GM12872 (cell line): Measurements from ENCODE around the gene COG5.

Source experiments
- TF ChIP-seq, protein P1 (sequence below): IDR thresholded peaks from 3 replicates; pipeline ENCODE4 v1.5.1; 2011; ENCODE audit warnings: low read depth, mild to moderate bottlenecking, low read length, moderate library complexity; ENCODE audit not compliant: insufficient read depth

Gene COG5

GRCh38 chr7:107268594-107268993, 295.1 kb downstream of the COG5 start:
- TF ChIP-seq, protein P1, sequence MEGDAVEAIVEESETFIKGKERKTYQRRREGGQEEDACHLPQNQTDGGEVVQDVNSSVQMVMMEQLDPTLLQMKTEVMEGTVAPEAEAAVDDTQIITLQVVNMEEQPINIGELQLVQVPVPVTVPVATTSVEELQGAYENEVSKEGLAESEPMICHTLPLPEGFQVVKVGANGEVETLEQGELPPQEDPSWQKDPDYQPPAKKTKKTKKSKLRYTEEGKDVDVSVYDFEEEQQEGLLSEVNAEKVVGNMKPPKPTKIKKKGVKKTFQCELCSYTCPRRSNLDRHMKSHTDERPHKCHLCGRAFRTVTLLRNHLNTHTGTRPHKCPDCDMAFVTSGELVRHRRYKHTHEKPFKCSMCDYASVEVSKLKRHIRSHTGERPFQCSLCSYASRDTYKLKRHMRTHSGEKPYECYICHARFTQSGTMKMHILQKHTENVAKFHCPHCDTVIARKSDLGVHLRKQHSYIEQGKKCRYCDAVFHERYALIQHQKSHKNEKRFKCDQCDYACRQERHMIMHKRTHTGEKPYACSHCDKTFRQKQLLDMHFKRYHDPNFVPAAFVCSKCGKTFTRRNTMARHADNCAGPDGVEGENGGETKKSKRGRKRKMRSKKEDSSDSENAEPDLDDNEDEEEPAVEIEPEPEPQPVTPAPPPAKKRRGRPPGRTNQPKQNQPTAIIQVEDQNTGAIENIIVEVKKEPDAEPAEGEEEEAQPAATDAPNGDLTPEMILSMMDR: no peak

DNA sequence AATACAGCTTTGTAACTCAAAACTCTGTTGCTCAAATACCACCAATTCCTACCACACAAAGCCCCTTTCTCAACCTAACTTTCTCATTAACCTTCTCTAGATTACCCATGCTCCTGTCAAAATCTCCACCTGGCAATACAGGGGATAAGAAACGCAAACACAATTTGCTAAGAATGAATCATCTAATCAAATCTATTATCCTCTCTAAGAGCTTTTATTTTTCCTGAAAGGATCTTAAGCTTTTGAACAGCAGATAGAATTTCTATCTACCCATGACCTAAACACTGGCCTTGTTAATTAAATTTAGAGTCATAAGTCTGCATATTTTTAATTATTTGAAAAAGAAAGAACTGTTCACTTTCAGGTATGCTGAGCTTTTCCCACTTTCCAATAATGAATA, 296.6 kb downstream of the COG5 start:
- TF ChIP-seq, protein P1: no peak

DNA sequence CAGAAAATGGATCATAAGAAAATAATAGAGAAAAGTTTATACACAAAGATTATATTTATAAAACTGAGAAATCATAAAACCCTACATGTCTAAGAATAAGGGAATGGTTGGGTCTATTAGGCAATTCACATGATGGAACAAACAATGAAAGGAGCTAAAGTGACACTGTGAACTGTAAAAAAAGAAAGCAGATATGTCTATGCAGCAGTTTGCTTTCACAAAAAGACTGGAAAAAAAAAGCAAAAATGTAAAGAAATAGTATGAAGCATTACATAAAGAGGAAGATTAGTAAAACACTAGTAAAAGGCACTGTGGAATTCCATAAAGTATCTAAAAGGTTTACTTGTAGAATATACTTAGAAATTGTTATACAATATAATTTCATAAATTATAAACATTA, 299.0 kb downstream of the COG5 start:
- TF ChIP-seq, protein P1: no peak

DNA sequence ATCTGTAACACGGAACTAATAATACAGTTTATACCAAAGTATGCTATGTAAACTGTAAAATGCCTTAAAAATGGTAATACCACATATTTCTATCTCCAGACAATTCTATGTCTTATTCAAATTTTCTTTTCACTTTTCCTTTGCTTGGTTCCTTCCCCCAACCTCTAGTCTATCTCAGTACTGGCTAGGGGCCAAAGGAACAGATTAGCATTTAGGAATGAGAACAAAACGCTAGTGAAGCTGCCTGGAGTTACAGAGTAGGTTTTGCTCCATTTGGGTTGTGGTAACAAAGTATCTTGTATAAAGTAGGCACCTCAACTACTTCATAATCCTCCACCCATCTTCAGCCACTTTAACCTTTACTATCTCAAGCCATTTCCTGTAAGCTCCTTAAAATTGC, 300.9 kb downstream of the COG5 start:
- TF ChIP-seq, protein P1: no peak

- TF ChIP-seq, protein P1: no peak
Observed at GRCh38 chr7:107258737-107259136, 305.0 kb downstream of the COG5 start.

- TF ChIP-seq, protein P1: no peak
Observed at GRCh38 chr7:107255602-107256001, 308.1 kb downstream of the COG5 start.

DNA sequence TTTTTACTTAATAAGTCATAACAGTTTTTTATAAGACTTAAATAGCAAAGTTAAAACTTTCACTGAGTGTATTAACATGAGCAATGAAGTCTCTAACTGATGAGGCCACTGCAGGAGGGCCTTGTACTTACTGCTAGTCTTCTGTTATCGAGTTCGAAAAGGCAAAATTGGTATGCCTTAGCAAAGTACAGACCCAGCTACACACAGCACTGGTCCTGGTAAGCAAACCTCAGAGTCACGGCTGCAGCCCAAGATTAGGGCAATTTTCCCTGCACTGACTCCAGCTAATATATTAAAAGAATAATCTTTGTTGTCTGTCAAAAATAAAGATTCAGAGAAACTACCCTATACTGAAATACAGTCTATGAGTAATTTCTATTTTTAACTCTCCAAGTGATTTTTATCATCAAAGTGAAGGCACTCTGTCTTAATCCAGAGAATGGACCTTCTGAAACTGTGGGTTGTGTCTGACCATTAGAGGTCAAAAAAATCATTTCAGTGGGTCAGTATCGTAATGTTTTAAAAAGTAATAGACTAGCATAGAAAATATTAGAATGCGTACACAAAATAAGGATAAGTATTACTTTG, 309.2 kb downstream of the COG5 start:
- TF ChIP-seq, protein P1: no peak
